GM10266 (cell line): Measurements from ENCODE around the gene MMD.
"Not testable (repeated sequence)": the region's sequence is repeated elsewhere in the genome, so short reads cannot be mapped to it uniquely, and the experiment has no call there.

Source experiments
- DNase-seq: peaks from one replicate; pipeline ENCODE4 v3.0.0; 2012; ENCODE audit errors: extremely low spot score
- TF ChIP-seq, protein P1 (sequence below): IDR thresholded peaks from 2 replicates; pipeline ENCODE4 v1.5.1; 2012; ENCODE audit warnings: mild to moderate bottlenecking, low read depth; ENCODE audit not compliant: control insufficient read depth, insufficient read depth; ENCODE audit errors: missing control alignments

MMD gene

DNA sequence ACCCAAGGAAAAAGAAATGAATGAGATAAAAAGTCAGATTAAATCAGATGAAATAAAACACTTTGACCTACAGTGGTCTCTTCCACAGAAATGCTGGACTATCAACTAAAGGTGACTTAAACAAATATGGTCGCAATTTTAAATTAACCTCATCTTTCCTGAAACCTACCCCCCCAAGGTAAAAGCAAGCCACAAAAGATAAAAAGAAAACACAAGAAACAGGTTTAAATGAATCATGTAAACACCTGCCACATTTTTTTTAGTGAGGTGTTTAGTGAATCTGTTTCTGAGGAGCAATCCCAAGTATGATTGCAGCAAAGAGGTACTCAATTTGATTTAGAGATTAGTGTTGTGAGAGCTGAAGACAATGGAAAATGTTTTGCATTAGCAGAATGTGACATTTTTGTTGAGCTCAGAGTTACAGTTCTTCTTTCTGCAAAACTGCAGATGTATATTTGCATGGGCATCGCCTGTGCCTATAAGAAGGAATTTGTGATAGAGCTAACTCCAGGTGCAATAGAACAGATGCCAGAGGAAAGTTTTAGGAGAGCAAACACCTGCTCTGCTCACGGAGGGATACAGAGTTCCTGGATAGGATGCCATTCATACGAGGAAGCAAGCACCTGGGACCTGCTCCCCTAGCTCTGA lies 3.4 kb upstream of the MMD start:
- TF ChIP-seq, protein P1, sequence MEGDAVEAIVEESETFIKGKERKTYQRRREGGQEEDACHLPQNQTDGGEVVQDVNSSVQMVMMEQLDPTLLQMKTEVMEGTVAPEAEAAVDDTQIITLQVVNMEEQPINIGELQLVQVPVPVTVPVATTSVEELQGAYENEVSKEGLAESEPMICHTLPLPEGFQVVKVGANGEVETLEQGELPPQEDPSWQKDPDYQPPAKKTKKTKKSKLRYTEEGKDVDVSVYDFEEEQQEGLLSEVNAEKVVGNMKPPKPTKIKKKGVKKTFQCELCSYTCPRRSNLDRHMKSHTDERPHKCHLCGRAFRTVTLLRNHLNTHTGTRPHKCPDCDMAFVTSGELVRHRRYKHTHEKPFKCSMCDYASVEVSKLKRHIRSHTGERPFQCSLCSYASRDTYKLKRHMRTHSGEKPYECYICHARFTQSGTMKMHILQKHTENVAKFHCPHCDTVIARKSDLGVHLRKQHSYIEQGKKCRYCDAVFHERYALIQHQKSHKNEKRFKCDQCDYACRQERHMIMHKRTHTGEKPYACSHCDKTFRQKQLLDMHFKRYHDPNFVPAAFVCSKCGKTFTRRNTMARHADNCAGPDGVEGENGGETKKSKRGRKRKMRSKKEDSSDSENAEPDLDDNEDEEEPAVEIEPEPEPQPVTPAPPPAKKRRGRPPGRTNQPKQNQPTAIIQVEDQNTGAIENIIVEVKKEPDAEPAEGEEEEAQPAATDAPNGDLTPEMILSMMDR: no peak
- DNase-seq: no peak

DNA sequence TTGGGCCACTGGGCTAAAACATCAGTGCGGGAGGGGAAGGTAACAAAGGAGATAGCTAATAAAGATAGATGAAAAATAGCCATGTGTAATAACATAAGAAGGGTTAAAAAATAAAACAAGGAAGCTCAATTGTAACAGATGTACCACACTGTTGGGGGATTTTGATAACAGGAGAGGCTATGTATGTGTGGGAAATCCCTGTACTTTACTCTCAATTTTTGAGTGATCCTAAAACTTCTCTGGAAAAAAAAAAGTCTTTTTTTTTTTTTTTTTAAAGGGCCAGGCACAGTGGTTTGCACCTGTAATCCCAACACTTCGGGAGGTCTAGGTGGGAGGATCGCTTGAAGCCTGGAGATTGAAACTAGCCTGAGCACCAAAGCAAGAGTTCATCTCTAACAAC lies 1.9 kb upstream of the MMD start:
- TF ChIP-seq, protein P1: no peak
- no peak for DNase-seq

DNA sequence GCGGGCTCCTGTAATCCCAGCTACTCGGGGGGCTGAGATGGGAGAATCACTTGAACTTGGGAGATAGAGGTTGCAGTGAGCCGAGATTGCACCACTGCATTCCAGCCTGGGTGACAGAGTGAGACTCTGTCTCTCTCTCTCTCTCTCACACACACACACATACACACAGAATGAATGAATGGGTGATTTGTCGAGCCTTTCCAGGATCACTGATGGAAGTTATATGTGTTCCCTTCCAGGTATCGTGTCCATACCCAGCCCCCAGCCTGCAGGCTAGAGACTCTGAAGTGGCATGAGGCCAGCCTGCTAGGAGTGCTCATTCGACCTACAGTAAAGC lies 1.2 kb upstream of the MMD start:
- DNase-seq: not testable (repeated sequence)

DNA sequence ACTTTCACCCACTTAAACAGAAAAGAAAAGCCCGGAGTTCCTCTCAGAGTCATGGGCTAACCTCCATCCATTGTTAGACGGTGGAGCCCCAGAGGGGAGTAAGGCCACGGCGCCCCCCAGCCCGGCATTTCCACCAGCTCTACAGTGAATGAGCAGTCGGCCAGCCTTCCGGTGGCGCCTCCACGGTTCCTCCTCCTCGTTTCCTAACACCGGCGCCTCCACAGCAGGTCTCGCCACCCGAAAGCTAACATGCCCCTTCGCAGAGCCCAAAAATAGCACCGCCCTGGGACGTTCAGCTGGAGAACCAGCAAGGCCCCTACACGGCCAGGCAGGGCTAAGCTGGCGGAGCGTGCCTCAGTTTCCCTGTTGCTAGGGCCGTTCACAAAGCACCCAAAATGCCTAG lies 858 bp downstream of the MMD start:
- TF ChIP-seq, protein P1: no peak
- no peak for DNase-seq

DNA sequence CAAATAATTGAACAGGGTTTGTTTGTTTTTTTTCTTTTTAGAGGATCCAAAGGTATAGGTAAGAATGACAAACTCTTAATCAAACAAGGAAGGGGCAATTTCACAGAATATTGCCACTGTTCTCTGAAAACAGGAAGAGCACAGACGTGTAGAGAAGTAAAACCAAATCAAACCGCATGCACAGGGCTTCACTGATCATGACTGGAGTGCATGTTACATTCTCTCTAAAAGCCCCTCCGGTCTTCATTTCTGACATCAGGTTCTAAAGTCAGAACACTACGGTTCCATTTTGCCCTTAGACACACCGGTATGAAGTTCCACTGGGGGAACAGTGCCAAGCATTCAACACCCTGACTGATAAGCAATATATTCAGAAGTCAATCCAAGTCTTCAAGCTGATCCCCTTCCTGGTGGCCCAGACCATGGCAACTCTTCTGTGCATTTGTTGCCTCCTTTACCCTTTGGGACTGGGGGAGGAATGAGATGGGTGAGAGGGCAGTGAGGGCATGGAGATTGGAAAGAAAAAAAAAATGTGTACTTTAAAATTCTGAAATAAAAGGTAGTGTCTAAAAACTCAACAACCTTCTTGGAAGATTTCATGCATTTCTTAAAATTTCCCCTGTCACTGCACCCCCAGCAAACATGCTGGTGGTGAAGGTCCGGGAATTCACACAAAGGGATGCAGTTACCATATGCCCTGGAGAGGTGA lies 1.4 kb downstream of the MMD start:
- peak; percentile 65 for DNase-seq
- TF ChIP-seq, protein P1: no peak

DNA sequence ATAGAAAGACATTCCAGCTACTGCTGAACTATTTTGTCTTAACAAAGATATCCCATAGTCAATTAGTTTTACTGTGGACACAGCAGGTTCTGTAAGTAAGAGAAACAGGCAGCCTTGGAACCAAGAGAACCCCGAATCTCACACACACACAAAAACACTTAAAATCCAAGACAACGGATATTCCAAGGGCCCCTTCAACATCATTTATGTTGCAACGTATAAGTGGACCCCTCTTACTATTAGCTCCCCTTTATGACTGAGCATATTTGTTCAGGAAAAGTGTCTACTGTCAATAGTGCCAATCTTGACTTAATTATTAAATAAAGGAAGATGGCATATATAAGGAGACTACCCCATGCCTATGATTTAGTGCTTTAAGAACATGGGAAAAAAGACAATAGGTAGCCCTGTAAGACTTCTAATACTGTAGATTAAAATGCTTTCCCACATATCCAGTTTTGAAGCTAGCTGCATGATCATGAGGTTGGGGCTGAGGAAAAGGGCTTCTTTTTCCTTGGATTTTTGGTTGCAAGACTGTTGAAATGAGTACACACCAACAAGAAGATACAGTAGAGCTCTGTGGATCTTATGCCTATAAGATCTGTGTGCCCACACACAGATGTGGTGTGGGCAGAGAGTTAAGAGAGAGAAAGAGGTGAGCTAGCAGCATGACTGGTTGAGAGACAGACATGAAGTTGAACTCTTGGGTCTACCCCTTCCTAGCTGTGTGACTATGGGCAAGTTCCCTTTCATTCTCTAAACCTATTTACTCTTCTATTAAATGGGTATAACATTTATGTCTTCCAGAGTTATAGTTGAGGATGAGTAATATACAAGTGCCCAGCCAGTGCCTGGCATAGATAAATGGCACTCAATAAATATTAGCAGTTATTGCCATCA lies 3.0 kb downstream of the MMD start:
- TF ChIP-seq, protein P1: no peak
- DNase-seq: no peak

DNA sequence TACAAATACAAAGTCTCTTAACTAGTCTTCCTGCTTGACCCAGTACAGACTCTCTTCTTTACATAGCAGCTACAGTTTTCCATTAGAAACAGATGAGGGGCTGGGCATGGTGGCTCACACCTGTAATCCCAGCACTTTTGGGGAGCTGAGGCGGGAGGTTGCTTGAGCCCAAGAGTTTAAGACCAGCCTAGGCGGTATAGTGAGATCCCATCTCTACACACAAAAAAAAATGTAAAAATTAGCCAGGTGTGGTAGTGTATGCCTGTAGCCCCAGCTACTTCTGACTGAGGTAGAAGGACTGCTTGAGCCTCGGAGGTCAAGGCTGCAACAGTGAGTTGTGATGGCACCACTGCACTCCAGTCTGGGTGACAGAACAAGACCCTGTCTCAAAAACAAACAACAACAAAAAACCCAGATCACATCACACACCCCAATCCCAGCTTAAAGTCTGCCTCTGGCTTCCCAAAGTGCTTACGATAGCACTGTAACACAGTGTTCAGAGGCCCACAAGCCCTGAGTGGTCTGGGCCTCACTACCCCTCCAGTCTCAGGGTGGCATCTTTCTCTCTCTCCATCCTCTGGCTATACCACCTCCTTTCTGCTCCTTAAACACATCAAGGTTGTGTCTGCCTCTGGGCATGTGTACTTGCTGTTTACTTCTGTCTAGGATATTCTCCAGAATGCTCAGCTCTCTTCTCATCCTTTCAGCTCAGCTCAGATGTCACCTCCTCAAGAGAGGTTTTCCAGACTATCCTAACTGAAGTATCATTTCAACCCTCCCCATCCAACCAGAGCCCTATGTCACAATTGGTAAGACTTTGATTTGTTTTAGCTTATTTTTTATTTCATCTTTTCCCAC lies 4.0 kb downstream of the MMD start:
- TF ChIP-seq, protein P1: no peak
- DNase-seq: no peak
